ENCODE results near the gene XYLT1.

XYLT1 gene

GRCh38 chr16:17392857-17393692, 77.7 kb downstream of the XYLT1 start:
- DNase-seq: no peak

- no peak for DNase-seq
Observed at GRCh38 chr16:17392127-17392856, 78.5 kb downstream of the XYLT1 start.

DNA sequence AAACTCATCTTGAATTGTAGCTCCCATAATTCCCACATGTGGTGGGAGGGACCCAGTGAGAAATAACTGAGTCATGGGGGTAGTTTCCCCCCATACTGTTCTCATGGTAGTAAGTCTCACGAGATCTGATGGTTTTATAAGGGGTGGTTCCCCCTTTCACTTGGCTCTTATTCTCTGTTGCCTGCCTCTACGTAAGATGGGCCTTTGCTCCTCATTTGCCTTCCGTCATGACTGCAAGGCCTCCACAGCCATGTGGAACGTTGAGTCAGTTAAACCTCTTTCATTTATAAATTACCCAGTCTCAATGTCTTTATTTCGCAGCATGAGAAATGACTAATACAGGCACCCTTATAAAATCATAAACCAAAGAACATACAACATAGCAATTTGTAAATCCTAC, 79.0 kb downstream of the XYLT1 start:
- no peak for DNase-seq

- no peak for DNase-seq
Observed at GRCh38 chr16:17389384-17389783, 81.4 kb downstream of the XYLT1 start.

DNA sequence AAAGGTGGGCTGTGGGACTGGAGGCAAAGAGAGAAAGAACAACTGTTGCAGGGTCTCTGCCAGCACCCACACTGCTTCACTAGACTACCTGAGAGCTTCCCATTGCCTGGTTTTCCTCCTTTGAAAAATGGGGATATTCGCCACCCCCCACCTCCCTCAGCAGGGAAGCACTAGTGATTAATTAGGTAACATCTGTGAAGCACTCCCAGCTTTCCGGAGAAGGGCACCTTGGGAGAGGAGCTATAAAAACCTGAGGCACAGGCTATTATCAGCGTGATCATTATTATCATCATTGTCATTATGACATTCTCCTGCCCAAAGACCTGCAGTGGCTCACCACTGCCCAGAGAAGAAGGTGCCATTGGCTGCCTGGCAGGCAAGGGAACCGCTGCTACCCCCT, 83.5 kb downstream of the XYLT1 start:
- DNase-seq: no peak

GRCh38 chr16:17386229-17386628, 84.5 kb downstream of the XYLT1 start:
- DNase-seq: no peak

GRCh38 chr16:17384471-17384870, 86.3 kb downstream of the XYLT1 start:
- DNase-seq: no peak

DNA sequence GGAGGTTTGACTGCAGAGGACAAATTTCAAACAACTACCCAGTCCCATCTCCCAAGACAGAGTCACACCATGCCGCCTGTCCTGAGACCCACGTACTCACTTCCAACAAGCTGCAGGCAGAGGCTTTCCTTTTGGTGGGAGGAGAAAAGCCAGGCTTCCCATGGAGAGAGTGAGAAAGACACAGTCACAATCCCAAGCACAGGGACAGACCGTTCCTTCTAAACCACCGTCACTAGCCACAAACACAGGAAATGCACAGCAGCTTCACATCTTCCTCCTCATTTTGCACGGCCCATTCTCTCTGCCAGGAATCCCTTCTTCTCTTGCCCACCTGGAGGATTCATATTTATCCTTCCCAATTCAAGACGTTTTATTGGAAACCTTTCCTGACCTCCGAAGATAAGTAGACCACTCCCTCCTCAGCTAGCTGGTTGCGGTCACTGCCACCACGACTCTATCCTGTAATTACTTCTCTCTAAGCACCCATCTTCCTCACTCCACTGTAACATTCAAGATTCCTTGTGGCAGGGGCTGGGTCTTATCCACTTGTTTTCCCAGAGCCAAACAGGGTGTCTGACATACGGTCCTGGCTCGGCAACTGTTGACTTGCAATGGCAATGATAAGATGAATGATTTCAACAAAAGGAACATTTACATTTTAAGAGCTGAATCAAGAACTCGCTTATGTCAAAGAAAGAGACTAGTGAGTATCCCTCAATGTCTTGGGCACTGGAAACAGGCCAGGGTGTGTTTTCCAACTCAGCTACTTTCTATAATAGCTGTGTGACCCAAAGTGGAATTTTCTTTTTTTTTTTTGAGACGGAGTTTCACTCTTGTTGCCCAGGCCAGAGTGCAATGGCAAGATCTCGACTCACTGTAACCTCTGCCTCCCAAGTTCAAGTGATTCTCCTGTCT, 87.6 kb downstream of the XYLT1 start:
- no peak for DNase-seq

DNA sequence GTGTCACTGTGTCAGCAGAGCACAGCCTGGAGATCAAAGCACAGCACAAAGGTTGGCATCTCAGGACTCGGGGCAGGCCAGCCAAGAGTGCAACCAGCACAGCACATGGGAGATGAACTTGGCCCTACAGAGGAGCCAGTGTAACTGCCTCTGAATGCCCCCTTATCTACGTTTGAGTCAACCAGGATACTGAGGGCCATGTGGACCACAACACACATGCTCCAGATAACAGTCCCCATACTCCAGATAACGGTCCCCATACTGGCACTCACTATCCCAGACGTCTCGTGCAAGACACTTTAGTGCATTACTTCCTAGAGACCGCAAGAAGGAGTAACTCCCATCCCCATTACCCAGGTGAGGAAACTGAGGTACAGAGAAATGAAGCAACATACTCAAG, 88.2 kb downstream of the XYLT1 start:
- no peak for DNase-seq

DNA sequence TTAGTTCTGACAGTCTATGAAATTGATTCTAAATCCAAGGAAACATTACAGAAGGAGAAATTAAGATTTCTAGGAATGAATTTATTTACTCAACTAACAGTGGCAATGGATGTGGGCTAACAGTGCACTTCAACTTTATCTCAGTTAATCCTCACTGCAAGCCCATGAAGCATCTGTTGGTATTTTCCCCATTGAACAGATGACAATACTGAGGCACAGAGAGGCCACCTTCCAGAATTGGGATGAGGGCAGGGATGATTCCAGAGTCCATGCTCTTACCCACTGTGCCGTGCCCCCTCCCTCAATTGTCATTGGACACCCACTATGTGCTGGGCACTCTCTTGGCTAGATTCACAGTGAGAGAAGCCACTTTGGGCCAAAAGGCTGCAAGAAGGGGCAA, 89.0 kb downstream of the XYLT1 start:
- DNase-seq: no peak

GRCh38 chr16:17380613-17381012, 90.1 kb downstream of the XYLT1 start:
- no peak for DNase-seq

DNA sequence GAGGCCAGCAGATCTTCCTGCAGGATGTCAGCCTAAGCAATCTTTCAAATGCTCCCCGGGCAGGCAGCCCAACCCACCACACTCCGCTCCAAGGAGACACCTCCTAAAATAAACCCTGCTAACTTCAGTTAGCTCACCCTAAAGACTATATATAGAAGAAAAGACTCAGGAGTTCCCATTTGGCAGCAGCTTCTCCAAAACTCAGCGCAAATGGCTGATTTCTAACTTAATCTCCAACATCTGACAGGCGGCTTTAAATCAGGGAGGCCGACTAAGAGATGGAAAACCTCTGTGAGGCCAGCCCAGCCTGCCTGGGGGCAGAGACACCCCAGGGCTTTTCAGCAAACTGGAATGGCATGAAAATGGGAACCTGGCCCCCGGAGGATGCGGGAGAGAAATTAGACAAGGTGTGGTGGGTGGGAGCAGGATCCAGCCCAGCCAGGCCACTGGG, 91.6 kb downstream of the XYLT1 start:
- DNase-seq: peak; percentile 16

- peak; percentile 80 for DNase-seq
Observed at GRCh38 chr16:17377360-17378324, 93.1 kb downstream of the XYLT1 start.

- no peak for DNase-seq
Observed at GRCh38 chr16:17375461-17376304, 95.1 kb downstream of the XYLT1 start.

GRCh38 chr16:17374668-17375255, 96.0 kb downstream of the XYLT1 start:
- DNase-seq: no peak

DNA sequence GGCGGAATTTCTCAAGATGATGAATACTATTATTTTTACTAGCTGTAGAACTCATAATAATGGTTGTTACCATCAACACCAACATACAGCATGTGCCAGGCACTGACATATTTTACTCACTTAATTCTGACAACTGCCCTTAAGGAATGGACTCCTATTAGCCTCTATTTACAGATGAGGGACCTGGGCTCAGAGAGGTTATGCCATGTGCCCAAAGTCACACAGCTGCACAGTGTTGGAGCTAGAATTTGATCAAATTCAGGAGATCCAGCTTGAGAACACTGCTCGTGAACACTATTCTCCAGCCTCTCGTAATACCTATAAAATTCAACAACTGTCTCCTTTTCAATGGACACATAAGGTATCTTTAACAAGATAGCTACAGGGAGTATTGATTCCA, 97.2 kb downstream of the XYLT1 start:
- DNase-seq: no peak

GRCh38 chr16:17372386-17372785, 98.4 kb downstream of the XYLT1 start:
- no peak for DNase-seq

GRCh38 chr16:17371299-17371698, 99.5 kb downstream of the XYLT1 start:
- no peak for DNase-seq

- DNase-seq: no peak
Observed at GRCh38 chr16:17370731-17371285, 100.0 kb downstream of the XYLT1 start.

- DNase-seq: peak; percentile 36
Observed at GRCh38 chr16:17370223-17370707, 100.5 kb downstream of the XYLT1 start.
